ENCODE measurements around the gene SLC26A3.

SLC26A3 gene

GRCh38 chr7:107799647-107800264 is 3.3 kb downstream of the SLC26A3 start:
- no peaks in the 10 kb centered on the region for H3F3A ChIP-seq (ENCODE audit: insufficient read depth, low read length)
- H3K4me1 ChIP-seq (ENCODE audit: low read length) = no peaks in the 10 kb centered on the region
- no peaks in the 10 kb centered on the region for H3K36me3 ChIP-seq (replicated peaks; ENCODE audit: insufficient read depth, low read length)
- no peaks in the 10 kb centered on the region for H3K79me2 ChIP-seq (ENCODE audit: low read length)
- H3K4me3 ChIP-seq (ENCODE audit: low read length) = no peak overlapping the region
- H3K9me3 ChIP-seq (replicated peaks; ENCODE audit: insufficient read depth, low read length) = no peaks in the 10 kb centered on the region
- H3K9ac ChIP-seq (ENCODE audit: low read length) = no peak overlapping the region
- no peak overlapping the region for H3K27ac ChIP-seq (ENCODE audit: low read length)
- DNase-seq = no peak
- no peak for TF ChIP-seq EZH2 (optimal IDR thresholded peaks at IDR 0.05; ENCODE audit: low read depth, low read length)
- TF ChIP-seq, protein P1, sequence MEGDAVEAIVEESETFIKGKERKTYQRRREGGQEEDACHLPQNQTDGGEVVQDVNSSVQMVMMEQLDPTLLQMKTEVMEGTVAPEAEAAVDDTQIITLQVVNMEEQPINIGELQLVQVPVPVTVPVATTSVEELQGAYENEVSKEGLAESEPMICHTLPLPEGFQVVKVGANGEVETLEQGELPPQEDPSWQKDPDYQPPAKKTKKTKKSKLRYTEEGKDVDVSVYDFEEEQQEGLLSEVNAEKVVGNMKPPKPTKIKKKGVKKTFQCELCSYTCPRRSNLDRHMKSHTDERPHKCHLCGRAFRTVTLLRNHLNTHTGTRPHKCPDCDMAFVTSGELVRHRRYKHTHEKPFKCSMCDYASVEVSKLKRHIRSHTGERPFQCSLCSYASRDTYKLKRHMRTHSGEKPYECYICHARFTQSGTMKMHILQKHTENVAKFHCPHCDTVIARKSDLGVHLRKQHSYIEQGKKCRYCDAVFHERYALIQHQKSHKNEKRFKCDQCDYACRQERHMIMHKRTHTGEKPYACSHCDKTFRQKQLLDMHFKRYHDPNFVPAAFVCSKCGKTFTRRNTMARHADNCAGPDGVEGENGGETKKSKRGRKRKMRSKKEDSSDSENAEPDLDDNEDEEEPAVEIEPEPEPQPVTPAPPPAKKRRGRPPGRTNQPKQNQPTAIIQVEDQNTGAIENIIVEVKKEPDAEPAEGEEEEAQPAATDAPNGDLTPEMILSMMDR (IDR thresholded peaks at IDR 0.05; ENCODE audit: low read length) = no peak
- TF ChIP-seq EZH2phosphoT487 (IDR thresholded peaks at IDR 0.05; ENCODE audit: low read length) = no peak
- no peaks in the 10 kb centered on the region for H3K9me2 ChIP-seq (replicated peaks; ENCODE audit: insufficient read depth, low read length)
- no peak overlapping the region for H3K4me2 ChIP-seq (ENCODE audit: low read depth, low read length)
- H2AFZ ChIP-seq (ENCODE audit: low read length) = no peak overlapping the region
- H3K27me3 ChIP-seq (replicated peaks; ENCODE audit: insufficient read depth, low read length) = no peaks in the 10 kb centered on the region
- no peaks in the 10 kb centered on the region for H4K20me1 ChIP-seq (ENCODE audit: insufficient read depth, low read length)

DNA sequence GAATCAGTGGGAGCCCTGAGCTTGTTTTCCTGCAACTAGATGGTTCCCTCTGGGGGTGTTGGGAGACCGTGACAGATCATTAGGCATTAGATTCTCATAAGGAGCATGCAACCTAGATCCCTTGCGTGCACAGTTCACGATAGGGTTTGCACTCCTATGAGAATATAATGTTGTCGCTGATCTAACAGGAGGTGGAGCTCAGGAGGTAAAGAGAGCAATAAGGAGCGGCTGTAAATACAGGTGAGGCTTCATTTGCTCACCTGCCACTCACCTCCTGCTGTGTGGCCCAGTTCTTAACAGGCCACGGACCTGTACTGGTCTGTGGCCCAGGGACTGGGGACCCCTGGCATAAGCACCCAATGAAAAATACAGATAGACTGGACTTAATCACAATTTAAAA is 10.7 kb downstream of the SLC26A3 start:
- TF ChIP-seq, protein P1 (IDR thresholded peaks at IDR 0.05; ENCODE audit: low read length) = no peak
- TF ChIP-seq EZH2 (optimal IDR thresholded peaks at IDR 0.05; ENCODE audit: low read depth, low read length) (no peak), EZH2phosphoT487 (IDR thresholded peaks at IDR 0.05; ENCODE audit: low read length) (no peak)
- no peaks in the 10 kb centered on the region for H4K20me1 ChIP-seq (ENCODE audit: insufficient read depth, low read length)
- no peak for DNase-seq
- H3K9ac ChIP-seq (ENCODE audit: low read length) = no peak overlapping the region
- no peak overlapping the region for H3K27ac ChIP-seq (ENCODE audit: low read length)
- no peaks in the 10 kb centered on the region for H3K9me3 ChIP-seq (replicated peaks; ENCODE audit: insufficient read depth, low read length)
- no peak overlapping the region for H3K4me3 ChIP-seq (ENCODE audit: low read length)
- no peaks in the 10 kb centered on the region for H3K4me1 ChIP-seq (ENCODE audit: low read length)
- H3K9me2 ChIP-seq (replicated peaks; ENCODE audit: insufficient read depth, low read length) = no peaks in the 10 kb centered on the region
- no peaks in the 10 kb centered on the region for H3K27me3 ChIP-seq (replicated peaks; ENCODE audit: insufficient read depth, low read length)
- H3K4me2 ChIP-seq (ENCODE audit: low read depth, low read length) = no peak overlapping the region
- no peaks in the 10 kb centered on the region for H3K36me3 ChIP-seq (replicated peaks; ENCODE audit: insufficient read depth, low read length)
- H3K79me2 ChIP-seq (ENCODE audit: low read length) = no peaks in the 10 kb centered on the region
- H3F3A ChIP-seq (ENCODE audit: insufficient read depth, low read length) = no peaks in the 10 kb centered on the region
- H2AFZ ChIP-seq (ENCODE audit: low read length) = no peak overlapping the region

DNA sequence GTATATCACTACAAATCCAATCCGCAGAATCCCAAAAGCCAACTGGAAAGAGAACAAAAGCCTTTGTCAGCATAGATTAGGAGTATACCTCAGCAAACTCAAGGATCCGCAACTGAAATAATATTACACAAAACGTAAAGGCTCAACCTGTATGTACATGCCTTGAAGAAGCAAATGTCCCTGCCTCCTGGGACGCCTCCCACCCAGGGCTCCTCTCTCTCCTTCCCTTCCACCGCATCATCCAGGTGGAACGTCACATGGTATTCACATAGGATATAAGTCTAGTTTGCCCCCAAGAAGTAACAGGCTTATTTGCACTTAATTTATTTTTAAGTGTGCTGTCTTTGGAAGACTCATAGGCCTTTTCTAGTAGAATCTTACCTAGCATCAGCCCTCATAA is 13.4 kb downstream of the SLC26A3 start:
- H3F3A ChIP-seq (ENCODE audit: insufficient read depth, low read length) = no peaks in the 10 kb centered on the region
- H3K4me1 ChIP-seq (ENCODE audit: low read length) = no peaks in the 10 kb centered on the region
- no peak for DNase-seq
- no peaks in the 10 kb centered on the region for H3K9me2 ChIP-seq (replicated peaks; ENCODE audit: insufficient read depth, low read length)
- no peaks in the 10 kb centered on the region for H3K36me3 ChIP-seq (replicated peaks; ENCODE audit: insufficient read depth, low read length)
- no peak overlapping the region for H3K4me3 ChIP-seq (ENCODE audit: low read length)
- no peak overlapping the region for H3K4me2 ChIP-seq (ENCODE audit: low read depth, low read length)
- no peak overlapping the region for H3K9ac ChIP-seq (ENCODE audit: low read length)
- H3K9me3 ChIP-seq (replicated peaks; ENCODE audit: insufficient read depth, low read length) = no peaks in the 10 kb centered on the region
- no peak for TF ChIP-seq EZH2 (optimal IDR thresholded peaks at IDR 0.05; ENCODE audit: low read depth, low read length)
- TF ChIP-seq, protein P1 (IDR thresholded peaks at IDR 0.05; ENCODE audit: low read length) = no peak
- no peak for TF ChIP-seq EZH2phosphoT487 (IDR thresholded peaks at IDR 0.05; ENCODE audit: low read length)
- no peak overlapping the region for H2AFZ ChIP-seq (ENCODE audit: low read length)
- no peaks in the 10 kb centered on the region for H4K20me1 ChIP-seq (ENCODE audit: insufficient read depth, low read length)
- H3K27me3 ChIP-seq (replicated peaks; ENCODE audit: insufficient read depth, low read length) = no peaks in the 10 kb centered on the region
- H3K27ac ChIP-seq (ENCODE audit: low read length) = no peak overlapping the region
- no peaks in the 10 kb centered on the region for H3K79me2 ChIP-seq (ENCODE audit: low read length)
